ENCODE measurements around the gene DSCAML1. TPM values are rescaled to one million over a fixed set of nuclear protein-coding genes. Genes with fewer than 3 reads are reported as not detected.

Gene DSCAML1, protein sequence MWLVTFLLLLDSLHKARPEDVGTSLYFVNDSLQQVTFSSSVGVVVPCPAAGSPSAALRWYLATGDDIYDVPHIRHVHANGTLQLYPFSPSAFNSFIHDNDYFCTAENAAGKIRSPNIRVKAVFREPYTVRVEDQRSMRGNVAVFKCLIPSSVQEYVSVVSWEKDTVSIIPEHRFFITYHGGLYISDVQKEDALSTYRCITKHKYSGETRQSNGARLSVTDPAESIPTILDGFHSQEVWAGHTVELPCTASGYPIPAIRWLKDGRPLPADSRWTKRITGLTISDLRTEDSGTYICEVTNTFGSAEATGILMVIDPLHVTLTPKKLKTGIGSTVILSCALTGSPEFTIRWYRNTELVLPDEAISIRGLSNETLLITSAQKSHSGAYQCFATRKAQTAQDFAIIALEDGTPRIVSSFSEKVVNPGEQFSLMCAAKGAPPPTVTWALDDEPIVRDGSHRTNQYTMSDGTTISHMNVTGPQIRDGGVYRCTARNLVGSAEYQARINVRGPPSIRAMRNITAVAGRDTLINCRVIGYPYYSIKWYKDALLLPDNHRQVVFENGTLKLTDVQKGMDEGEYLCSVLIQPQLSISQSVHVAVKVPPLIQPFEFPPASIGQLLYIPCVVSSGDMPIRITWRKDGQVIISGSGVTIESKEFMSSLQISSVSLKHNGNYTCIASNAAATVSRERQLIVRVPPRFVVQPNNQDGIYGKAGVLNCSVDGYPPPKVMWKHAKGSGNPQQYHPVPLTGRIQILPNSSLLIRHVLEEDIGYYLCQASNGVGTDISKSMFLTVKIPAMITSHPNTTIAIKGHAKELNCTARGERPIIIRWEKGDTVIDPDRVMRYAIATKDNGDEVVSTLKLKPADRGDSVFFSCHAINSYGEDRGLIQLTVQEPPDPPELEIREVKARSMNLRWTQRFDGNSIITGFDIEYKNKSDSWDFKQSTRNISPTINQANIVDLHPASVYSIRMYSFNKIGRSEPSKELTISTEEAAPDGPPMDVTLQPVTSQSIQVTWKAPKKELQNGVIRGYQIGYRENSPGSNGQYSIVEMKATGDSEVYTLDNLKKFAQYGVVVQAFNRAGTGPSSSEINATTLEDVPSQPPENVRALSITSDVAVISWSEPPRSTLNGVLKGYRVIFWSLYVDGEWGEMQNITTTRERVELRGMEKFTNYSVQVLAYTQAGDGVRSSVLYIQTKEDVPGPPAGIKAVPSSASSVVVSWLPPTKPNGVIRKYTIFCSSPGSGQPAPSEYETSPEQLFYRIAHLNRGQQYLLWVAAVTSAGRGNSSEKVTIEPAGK (N-terminal part only)
- not detected in 2 replicates for total RNA-seq

DNA sequence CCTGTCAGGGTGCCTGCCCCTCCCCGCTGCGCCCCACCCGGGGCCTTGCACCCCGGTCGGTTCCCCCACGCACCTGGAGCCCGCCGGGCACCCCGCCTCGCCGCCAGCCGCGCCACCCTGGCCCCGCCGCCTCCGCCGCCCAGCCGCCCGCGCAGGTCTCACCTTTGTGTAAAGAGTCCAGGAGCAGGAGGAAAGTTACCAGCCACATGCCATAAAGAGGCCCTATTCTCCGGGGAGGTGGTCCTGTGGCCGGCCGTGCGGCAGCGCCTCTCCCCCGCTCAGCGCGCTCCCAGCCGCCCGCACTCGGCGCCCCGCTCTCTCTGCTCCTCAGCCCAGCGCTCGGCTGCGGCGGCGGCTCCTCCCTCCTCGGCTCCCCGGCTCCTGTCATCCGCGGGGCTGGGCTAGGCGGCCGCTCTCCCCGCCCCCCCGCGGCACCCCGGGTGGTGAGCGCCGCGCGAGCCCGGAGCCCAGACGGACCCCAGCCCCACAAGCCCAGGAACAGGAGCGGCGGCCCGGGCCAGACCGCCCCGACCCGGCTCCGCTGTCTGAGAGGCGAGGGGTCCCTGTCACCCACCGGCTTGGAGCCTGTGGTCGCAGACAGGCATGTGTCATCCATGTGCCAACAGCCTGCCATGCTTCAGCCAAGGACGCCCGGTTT lies at the start of gene DSCAML1:
TSS of gene DSCAML1 (minus strand) at position 345 of the 658 bp plus-strand sequence. CDS start at position 208, 137 bp downstream.

DNA sequence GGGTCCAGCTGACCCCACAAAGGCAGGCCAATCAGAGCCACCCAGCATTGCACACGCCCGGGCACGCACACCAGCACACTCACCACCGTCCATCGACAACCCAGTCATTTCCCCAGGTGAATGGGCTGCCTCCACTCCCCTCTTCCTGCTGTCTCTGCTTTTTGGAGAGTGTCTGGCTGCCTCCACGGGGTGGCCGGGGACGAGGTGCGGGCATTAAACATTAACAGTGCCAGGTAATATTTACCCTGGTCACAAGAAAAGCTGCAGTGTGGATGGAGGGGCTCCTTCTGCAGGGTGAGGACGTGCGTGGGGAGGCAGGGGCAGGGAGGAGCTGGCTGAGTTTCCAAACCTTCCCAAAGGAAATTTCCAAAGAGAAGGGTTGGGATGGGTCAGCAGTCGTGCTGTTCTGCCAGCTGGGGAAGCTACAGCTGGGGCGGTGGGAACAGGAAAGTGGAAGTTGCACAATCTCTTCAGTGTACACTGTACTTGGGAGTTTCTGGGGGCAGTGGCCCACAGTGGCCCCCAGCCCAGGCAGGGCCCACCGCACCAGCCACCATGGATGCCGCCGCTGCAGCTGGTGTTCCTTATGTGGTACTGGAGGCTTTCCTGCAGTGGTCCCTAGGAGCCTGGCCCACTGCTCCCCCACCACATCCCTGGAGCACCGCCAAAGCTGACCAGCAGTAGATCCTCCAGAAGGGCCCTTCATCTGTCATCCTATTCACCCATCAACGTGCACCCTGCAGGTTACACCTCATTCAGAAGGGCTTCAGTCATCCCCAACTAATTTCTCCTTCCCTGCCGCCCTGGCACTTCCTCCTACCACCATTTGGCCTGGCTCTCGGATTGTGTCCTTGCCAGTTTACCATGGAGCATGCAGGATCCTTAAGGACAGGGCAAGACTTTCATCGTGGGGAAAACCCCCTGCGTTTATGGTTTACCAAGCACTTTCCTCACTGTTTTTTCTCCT lies 27.8 kb upstream of the DSCAML1 start, which contains the start of gene FXYD2:
TSS of gene FXYD2 (minus strand) at position 174 of the 967 bp plus-strand sequence. CDS start at position 108, 66 bp downstream.

Other genes starting within 250 kb of the DSCAML1 start
- gene FXYD2, start 27.5 kb upstream of the DSCAML1 start, total RNA-seq = 0.40 and 0.50 TPM in 2 replicates
- gene FXYD6, start 79.4 kb upstream of the DSCAML1 start, total RNA-seq = 0.53 and 2.6 TPM in 2 replicates
- gene TMPRSS13, start 132.2 kb upstream of the DSCAML1 start, total RNA-seq = not detected in 2 replicates
- 0.07 TPM in 1 of 2 replicates, not detected in the other for gene IL10RA, start 189.2 kb upstream of the DSCAML1 start, total RNA-seq